Activated naive CD8-positive, alpha-beta T cell treated with anti-CD3 and anti-CD28 coated beads for 36 hours (primary cell): ENCODE results near the gene PLCL1. TPM values are rescaled to one million over a fixed set of nuclear protein-coding genes. Genes with fewer than 3 reads are reported as not detected.

Experiments used
- DNase-seq: peaks from one replicate; pipeline ENCODE4 v3.0.0; 2021
- H3K27ac Mint-ChIP-seq: one replicate; pipeline ENCODE4 v1.8.0; 2022; ENCODE audit warnings: mild to moderate bottlenecking, moderate library complexity, mixed read lengths
- H3K27me3 Mint-ChIP-seq: one replicate; pipeline ENCODE4 v1.8.0; 2022; ENCODE audit warnings: mild to moderate bottlenecking, mixed read lengths
- H3K36me3 Mint-ChIP-seq: one replicate; pipeline ENCODE4 v1.8.0; 2021; ENCODE audit warnings: mild to moderate bottlenecking, mixed read lengths
- H3K4me1 Mint-ChIP-seq: one replicate; pipeline ENCODE4 v1.8.0; 2021; ENCODE audit warnings: mixed read lengths
- H3K4me3 Mint-ChIP-seq: one replicate; pipeline ENCODE4 v1.8.0; 2022; ENCODE audit warnings: mild to moderate bottlenecking, moderate library complexity, mixed read lengths
- H3K9me3 Mint-ChIP-seq: one replicate; pipeline ENCODE4 v1.8.0; 2022; ENCODE audit warnings: mixed read lengths
- total RNA-seq, 2 experiments: library from RNA; stranded (reverse); gene quantifications; one replicate each; pipeline ENCODE4 v1.2.3, GENCODE V29; 2021

The PLCL1 gene
- total RNA-seq, 2 experiments from 2014 or later, result 0.22 to 0.23 TPM

DNA sequence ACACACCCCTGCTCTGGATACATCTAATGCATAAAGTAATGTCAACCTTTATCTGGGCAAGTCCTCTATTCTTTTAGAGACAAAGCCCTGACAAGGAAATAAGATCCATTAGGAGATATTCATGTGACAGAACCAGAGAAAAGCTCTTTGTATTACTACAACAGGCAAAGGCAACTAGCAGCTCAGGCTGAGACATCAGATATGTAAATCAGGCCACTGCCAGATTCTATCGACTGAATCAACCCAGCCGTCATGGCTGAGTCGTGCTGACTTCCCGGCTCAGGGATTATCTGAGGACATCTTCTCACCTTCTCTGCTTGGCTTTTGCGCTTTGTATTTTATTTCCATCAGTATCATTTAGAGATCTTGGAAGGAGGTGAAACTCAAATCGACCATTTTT lies 294.5 kb downstream of the PLCL1 start:
- H3K9me3 Mint-ChIP-seq, result no peaks in the 10 kb centered on the region
- DNase-seq, result no peak
- H3K4me1 Mint-ChIP-seq, result no peaks in the 10 kb centered on the region
- peaks cover 8% of the 10 kb centered on the region for H3K36me3 Mint-ChIP-seq
- H3K27ac Mint-ChIP-seq, result no peak overlapping the region
- H3K4me3 Mint-ChIP-seq, result no peak overlapping the region
- no peaks in the 10 kb centered on the region for H3K27me3 Mint-ChIP-seq

GRCh38 chr2:198100346-198100745 lies 296.0 kb downstream of the PLCL1 start:
- Mint-ChIP-seq H3K27me3 (no peaks in the 10 kb centered on the region), H3K4me3 (no peak overlapping the region)

GRCh38 chr2:198101688-198102087 lies 297.3 kb downstream of the PLCL1 start:
- Mint-ChIP-seq H3K36me3 (peaks cover 16% of the 10 kb centered on the region), H3K4me3 (no peak overlapping the region), H3K27me3 (no peaks in the 10 kb centered on the region), H3K9me3 (no peaks in the 10 kb centered on the region), H3K27ac (no peak overlapping the region), H3K4me1 (no peaks in the 10 kb centered on the region)
- no peak for DNase-seq

More at GRCh38 chr2:198100346-198100745, 296.0 kb downstream of the PLCL1 start:
- peaks cover 16% of the 10 kb centered on the region for H3K36me3 Mint-ChIP-seq
- no peak overlapping the region for H3K27ac Mint-ChIP-seq
- DNase-seq, result no peak
- H3K9me3 Mint-ChIP-seq, result no peaks in the 10 kb centered on the region
- no peaks in the 10 kb centered on the region for H3K4me1 Mint-ChIP-seq

DNA sequence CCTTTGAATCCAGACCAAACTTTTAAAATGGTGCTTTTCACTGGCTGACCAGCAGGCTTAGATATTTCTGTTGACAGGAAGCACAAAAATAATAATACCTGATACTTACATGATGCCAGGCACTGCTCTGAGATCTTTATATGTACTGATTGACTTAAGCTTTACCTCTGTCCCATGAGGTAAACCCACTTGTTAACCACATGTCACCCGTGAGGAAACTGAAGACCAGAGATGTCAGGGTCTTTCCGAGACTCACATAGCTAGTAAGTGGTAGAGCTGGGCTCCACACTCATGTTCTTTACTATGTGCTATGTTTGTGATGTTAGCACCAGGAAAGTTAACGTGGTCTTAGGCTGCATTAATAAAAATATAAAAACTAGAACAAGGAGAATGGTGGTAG lies 297.7 kb downstream of the PLCL1 start:
- H3K4me1 Mint-ChIP-seq, result no peaks in the 10 kb centered on the region
- H3K27me3 Mint-ChIP-seq, result no peaks in the 10 kb centered on the region
- no peak for DNase-seq
- no peak overlapping the region for H3K4me3 Mint-ChIP-seq
- H3K27ac Mint-ChIP-seq, result no peak overlapping the region
- H3K36me3 Mint-ChIP-seq, result peaks cover 16% of the 10 kb centered on the region
- no peaks in the 10 kb centered on the region for H3K9me3 Mint-ChIP-seq

DNA sequence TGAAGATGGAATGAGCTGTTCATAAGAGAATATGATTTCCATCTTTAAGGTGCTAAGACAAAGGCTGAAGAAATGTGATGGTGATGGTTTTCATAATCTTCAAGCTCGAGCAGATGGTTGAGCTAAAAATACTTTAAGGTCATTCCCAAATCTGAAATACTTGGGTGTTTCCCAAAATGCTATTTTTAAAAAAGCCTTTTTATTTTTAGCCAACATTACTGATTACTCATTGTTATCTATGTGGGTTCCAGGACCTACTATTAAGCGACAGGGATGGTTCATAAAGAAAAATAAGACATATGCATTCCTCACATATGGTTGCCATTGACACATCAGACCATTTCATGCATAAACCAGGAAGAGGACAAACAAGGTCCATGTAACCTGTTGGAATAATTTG lies 298.5 kb downstream of the PLCL1 start:
- DNase-seq, result no peak
- Mint-ChIP-seq H3K27me3 (no peaks in the 10 kb centered on the region), H3K4me3 (no peak overlapping the region), H3K36me3 (peaks cover 16% of the 10 kb centered on the region), H3K27ac (no peak overlapping the region), H3K9me3 (no peaks in the 10 kb centered on the region), H3K4me1 (no peaks in the 10 kb centered on the region)

DNA sequence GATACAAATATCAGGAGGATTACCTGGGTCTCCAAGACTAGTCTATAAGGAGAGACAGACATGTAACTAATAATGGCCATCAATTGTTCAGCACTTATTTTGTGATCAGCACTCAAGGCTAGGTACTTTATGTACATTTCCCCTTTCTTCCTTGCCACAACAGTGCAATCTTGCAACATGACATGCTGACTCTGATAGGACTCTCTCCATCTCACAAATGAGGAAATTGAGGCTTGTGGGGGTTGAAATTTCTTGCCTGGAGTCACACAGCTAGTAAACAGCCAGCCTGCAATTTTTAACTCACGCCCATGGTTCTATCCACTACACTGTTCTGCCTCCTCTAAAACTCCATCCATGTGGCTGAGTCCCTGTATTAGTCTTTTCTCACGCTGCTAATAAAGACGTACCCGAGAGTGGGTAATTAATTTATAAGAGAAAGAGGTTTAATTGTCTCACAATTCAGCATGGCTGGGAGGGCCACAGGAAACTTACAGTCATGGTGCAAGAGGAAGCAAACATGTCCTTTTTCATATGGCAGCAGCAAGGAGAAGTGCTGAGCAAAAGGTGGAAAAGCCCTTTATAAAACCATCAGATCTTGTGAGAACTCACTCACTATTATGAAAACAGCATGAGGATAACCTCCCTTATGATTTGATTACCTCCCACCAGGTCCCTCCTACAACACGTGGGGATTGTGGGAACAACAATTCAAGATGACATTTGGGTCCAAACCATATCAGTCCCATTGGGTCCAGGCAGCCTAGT lies 302.4 kb downstream of the PLCL1 start:
- Mint-ChIP-seq H3K4me3 (no peak overlapping the region), H3K27ac (no peak overlapping the region), H3K27me3 (no peaks in the 10 kb centered on the region), H3K36me3 (peaks cover 15% of the 10 kb centered on the region), H3K4me1 (no peaks in the 10 kb centered on the region), H3K9me3 (no peaks in the 10 kb centered on the region)
- DNase-seq, result no peak

DNA sequence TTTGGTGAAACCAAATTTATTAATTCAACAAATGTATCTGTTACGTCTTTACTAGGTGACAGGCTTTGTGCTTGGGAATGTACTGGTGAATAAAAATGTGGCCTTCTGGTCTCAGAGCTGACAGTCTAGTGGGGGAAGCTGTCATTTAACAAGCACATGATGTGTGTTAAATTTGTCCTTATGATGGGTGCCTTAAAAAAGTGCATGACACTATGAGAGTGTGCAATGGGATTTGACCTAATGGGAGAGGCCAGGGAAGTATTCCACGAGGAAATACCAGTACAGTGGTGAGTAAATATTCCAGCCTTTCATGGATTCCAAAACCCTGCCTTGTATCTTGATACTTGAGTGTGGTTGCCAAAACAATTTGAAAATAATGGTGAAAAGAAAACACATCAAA lies 308.9 kb downstream of the PLCL1 start:
- Mint-ChIP-seq H3K4me1 (peaks cover 5% of the 10 kb centered on the region), H3K36me3 (no peaks in the 10 kb centered on the region), H3K9me3 (no peaks in the 10 kb centered on the region), H3K27me3 (no peaks in the 10 kb centered on the region), H3K27ac (no peak overlapping the region), H3K4me3 (no peak overlapping the region)
- DNase-seq, result no peak

GRCh38 chr2:198114064-198114463 lies 309.7 kb downstream of the PLCL1 start:
- no peaks in the 10 kb centered on the region for H3K27me3 Mint-ChIP-seq
- no peak overlapping the region for H3K27ac Mint-ChIP-seq
- no peak for DNase-seq
- H3K36me3 Mint-ChIP-seq, result no peaks in the 10 kb centered on the region
- H3K4me1 Mint-ChIP-seq, result peaks cover 5% of the 10 kb centered on the region
- no peaks in the 10 kb centered on the region for H3K9me3 Mint-ChIP-seq
- no peak overlapping the region for H3K4me3 Mint-ChIP-seq

DNA sequence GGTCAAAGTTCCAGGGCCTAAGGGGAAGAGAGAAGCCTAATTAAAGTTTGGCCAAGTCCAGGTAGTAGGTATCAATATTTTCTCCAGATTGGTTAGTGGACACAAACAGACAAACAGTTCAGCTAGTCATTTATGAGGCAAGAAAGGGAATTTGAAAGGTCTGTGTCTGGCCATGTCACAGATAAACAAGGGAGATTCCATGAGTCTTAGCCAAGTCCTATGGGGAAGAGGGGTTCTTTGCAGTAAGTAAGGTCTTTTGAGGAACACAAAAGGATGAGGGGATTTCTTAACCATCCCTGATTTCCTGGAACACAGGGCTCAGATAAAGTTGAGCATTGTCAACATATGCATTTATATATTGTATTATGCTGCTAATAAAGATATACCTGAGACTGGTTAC lies 310.8 kb downstream of the PLCL1 start:
- H3K4me1 Mint-ChIP-seq, result peaks cover 5% of the 10 kb centered on the region
- DNase-seq, result no peak
- H3K36me3 Mint-ChIP-seq, result no peaks in the 10 kb centered on the region
- no peak overlapping the region for H3K4me3 Mint-ChIP-seq
- H3K27ac Mint-ChIP-seq, result no peak overlapping the region
- no peaks in the 10 kb centered on the region for H3K27me3 Mint-ChIP-seq
- no peaks in the 10 kb centered on the region for H3K9me3 Mint-ChIP-seq

- Mint-ChIP-seq H3K4me1 (peaks cover 5% of the 10 kb centered on the region), H3K4me3 (no peak overlapping the region), H3K36me3 (no peaks in the 10 kb centered on the region), H3K9me3 (peaks cover 3% of the 10 kb centered on the region), H3K27me3 (no peaks in the 10 kb centered on the region), H3K27ac (no peak overlapping the region)
- no peak for DNase-seq
Measured at GRCh38 chr2:198116756-198117155, 312.4 kb downstream of the PLCL1 start.

DNA sequence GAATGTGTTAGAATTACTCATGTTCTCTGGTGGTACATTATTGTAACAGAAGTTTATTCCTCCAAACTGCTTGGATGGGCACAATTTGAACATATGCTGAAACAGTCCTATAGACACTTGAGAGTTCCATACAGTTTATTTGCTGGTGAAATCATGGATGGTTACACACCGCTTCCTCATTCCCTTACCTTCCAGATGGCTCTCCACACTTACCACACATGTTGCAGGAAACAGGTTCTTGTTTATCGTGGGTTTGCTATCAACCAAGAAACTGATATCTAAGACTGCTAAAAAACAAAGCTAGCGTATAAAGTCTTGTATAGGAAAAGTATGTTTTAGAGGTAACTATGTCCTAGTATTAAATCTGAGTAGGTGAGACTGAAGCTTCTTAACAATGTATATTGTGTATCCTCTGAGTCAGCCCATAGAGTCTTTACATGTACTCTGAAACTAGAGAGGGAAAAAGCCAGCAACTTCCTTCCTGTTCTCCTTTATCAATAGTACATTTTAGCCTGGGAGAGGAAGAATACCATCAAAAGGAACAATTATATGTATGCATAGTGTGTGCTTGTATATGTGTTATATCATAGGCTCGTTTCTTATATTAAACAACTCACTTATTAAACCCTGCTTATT lies 313.1 kb downstream of the PLCL1 start:
- Mint-ChIP-seq H3K36me3 (no peaks in the 10 kb centered on the region), H3K27ac (no peak overlapping the region), H3K4me1 (peaks cover 5% of the 10 kb centered on the region), H3K9me3 (peaks cover 3% of the 10 kb centered on the region), H3K27me3 (no peaks in the 10 kb centered on the region), H3K4me3 (no peak overlapping the region)
- no peak for DNase-seq

DNA sequence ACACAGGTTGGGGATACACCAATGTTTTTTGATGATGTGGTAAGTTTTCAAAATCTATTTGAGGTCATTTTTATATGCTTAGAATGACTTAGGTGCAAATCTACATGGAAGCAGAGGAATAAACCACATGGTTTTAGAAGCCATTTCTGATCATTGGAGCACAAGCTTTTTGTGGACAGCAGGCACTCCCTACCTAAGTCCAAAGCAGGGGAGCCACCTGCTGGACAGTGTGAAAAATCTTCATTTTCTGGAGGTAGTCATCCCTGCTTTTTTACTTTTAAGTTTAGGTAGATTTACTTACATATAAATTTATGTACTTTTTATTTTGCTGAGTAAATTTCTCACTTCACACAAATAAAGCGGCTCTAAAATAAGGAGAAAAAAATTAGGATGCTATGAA lies 323.2 kb downstream of the PLCL1 start:
- Mint-ChIP-seq H3K9me3 (no peaks in the 10 kb centered on the region), H3K4me3 (no peak overlapping the region), H3K4me1 (no peaks in the 10 kb centered on the region)

GRCh38 chr2:198129609-198130008 lies 325.2 kb downstream of the PLCL1 start:
- H3K9me3 Mint-ChIP-seq, result no peaks in the 10 kb centered on the region

More for the DNA sequence above, 323.2 kb downstream of the PLCL1 start:
- no peaks in the 10 kb centered on the region for H3K36me3 Mint-ChIP-seq
- DNase-seq, result peak; percentile 29
- no peaks in the 10 kb centered on the region for H3K27me3 Mint-ChIP-seq
- no peak overlapping the region for H3K27ac Mint-ChIP-seq

GRCh38 chr2:198134293-198134955 lies 330.0 kb downstream of the PLCL1 start:
- no peak for DNase-seq
- H3K36me3 Mint-ChIP-seq, result no peaks in the 10 kb centered on the region
- H3K4me3 Mint-ChIP-seq, result no peak overlapping the region
- H3K9me3 Mint-ChIP-seq, result no peaks in the 10 kb centered on the region
- no peak overlapping the region for H3K27ac Mint-ChIP-seq
- no peaks in the 10 kb centered on the region for H3K27me3 Mint-ChIP-seq
- no peaks in the 10 kb centered on the region for H3K4me1 Mint-ChIP-seq

More at GRCh38 chr2:198129609-198130008, 325.2 kb downstream of the PLCL1 start:
- Mint-ChIP-seq H3K4me3 (no peak overlapping the region), H3K36me3 (no peaks in the 10 kb centered on the region), H3K27me3 (no peaks in the 10 kb centered on the region), H3K27ac (no peak overlapping the region), H3K4me1 (no peaks in the 10 kb centered on the region)
- no peak for DNase-seq

- no peaks in the 10 kb centered on the region for H3K27me3 Mint-ChIP-seq
- no peak overlapping the region for H3K27ac Mint-ChIP-seq
- no peaks in the 10 kb centered on the region for H3K9me3 Mint-ChIP-seq
- no peak overlapping the region for H3K4me3 Mint-ChIP-seq
- no peaks in the 10 kb centered on the region for H3K4me1 Mint-ChIP-seq
- no peak for DNase-seq
- H3K36me3 Mint-ChIP-seq, result no peaks in the 10 kb centered on the region
Measured at GRCh38 chr2:198135481-198135934, 331.1 kb downstream of the PLCL1 start.
